Stimulated activated CD8-positive, alpha-beta memory T cell treated with anti-CD3 and anti-CD28 coated beads, Interleukin-12 subunit alpha, Interleukin-12 subunit beta, amount 100 ng/mL, for 24 hours (primary cell): Measurements from ENCODE around the gene TRIM29.
"Not testable (repeated sequence)": the region's sequence is repeated elsewhere in the genome, so short reads cannot be mapped to it uniquely, and the experiment has no call there.

ENCODE experiments used
- DNase-seq: peaks from one replicate; pipeline ENCODE4 v3.0.0-alpha.2; 2020; ENCODE audit errors: extremely low read depth

The TRIM29 gene

GRCh38 chr11:120172054-120172911 lies 34.4 kb upstream of the TRIM29 start:
- DNase-seq = no peak

- no peak for DNase-seq
These were observed 32.9 kb upstream of the TRIM29 start for GRCh38 chr11:120170741-120171261.

- no peak for DNase-seq
These were observed 32.2 kb upstream of the TRIM29 start for GRCh38 chr11:120169981-120170698.

GRCh38 chr11:120168960-120169681 lies 31.2 kb upstream of the TRIM29 start:
- no peak for DNase-seq

GRCh38 chr11:120168108-120168959 lies 30.4 kb upstream of the TRIM29 start:
- no peak for DNase-seq

GRCh38 chr11:120167659-120168058 lies 29.7 kb upstream of the TRIM29 start:
- no peak for DNase-seq

- DNase-seq = no peak
These were observed 22.5 kb upstream of the TRIM29 start for GRCh38 chr11:120160436-120160835.

- DNase-seq = no peak
These were observed 15.3 kb upstream of the TRIM29 start for GRCh38 chr11:120153221-120153620.

GRCh38 chr11:120151536-120151935 lies 13.6 kb upstream of the TRIM29 start:
- DNase-seq = no peak

DNA sequence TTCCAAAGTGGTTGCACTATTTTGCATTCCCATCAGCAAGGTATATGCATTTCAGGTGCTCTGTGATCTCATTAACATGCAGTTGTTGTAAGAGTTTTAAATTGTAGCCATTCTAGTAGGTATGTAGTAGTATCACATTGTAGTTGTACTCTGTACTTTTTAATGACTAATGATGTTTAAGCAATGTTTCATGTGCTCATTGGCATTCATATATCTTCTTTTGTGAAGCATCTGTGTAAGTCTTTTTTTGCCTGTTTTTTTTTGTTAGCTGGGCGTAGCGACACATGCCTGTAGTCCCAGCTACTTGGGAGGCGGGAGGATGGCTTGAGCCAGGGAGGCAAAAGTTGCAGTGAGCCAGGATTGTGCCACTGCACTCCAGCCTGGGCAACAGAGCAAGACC lies 11.3 kb upstream of the TRIM29 start:
- no peak for DNase-seq

- no peak for DNase-seq
These were observed 10.0 kb upstream of the TRIM29 start for GRCh38 chr11:120147950-120148270.

GRCh38 chr11:120147094-120147949 lies 9.4 kb upstream of the TRIM29 start:
- no peak for DNase-seq

GRCh38 chr11:120146413-120147093 lies 8.6 kb upstream of the TRIM29 start:
- DNase-seq = no peak

GRCh38 chr11:120144501-120144900 lies 6.6 kb upstream of the TRIM29 start:
- DNase-seq = no peak

- not testable (repeated sequence) for DNase-seq
These were observed 5.6 kb upstream of the TRIM29 start for GRCh38 chr11:120143472-120143871.

GRCh38 chr11:120142441-120143100 lies 4.7 kb upstream of the TRIM29 start:
- no peak for DNase-seq

DNA sequence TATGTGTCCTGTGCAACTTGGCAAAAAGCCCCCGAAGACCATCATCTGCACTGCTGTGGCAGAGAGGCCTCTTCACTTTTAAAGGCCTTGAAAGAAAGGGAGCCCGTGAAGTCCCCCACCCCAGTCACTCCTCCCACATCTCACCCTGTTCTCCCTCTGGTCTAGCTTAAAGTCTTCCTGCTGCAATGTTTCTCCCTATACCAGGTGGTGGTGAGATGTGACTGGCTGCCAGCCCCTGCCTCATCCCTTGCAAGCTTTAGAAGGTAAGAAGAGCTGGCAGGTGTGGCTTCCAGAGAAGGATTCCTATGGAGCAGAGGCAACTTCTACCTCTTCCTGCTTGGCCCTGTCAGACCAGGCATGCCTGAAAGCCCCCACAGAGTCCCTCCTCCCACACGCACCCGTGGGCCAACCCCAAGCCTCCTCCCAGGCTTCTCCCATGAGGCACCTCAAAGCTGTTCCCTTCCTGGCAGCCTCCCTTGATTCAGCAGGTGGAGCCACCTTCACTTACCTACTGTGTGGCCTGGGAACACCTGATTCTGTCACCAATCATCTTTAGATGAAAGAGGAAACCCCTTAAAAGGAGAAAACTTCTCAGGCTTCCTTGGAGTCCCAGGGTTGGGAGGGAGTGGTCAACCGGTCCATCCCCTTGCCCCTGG lies 4.0 kb upstream of the TRIM29 start:
- DNase-seq = no peak

DNA sequence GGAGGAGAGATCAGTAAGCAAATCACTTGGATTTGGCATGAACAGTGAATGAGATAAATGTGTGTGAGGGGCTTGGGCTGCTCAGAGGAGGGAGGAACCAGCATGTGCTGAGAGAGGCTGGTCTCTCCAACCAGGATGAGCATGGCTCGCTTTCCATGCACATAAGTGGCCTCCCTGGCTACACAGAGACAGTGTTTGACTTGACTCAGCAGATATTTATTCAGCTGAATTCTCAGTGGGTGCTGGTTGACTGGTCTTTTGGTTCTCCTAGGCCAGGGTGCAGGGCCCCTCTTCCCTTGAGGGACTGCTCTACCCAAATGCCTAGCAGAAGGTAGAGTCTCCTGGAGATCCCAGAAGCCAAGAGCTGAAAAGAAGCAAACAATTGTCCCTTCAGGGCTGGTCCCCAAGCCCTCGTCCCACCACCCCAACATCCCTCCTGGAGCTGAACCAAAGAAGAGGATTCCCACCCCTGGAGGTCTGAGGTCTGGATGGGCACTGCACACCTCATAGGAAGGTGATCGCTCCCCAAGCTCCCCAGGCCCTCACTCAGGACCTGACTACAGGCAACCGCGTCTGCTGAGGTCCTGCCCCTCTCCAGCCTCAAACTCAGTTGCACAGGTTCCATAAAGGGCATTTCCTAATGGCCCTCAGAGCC lies 3.3 kb upstream of the TRIM29 start:
- DNase-seq = no peak
